ENCODE results near the gene INSR.
"Not testable (repeated sequence)": the region's sequence is repeated elsewhere in the genome, so short reads cannot be mapped to it uniquely, and the experiment has no call there.

Gene INSR

DNA sequence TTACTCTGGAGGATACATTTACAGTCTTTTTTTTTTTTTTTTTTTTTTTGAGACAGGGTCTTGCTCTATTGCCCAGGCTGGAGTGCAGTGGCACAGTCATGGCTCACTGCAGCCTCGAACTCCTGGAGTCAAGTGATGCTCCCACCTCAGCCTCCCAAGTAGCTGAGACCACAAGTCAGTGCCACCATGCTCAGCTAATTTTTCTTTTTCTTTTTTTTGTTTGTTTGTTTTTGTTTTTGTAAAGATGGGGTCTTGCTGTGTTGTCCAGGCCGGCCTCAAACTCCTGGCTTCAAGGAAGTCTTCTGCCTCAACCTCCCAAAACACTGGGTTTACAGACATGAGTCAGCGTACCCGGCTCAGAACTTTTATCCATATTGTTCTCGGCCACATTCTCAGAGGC is 64.5 kb downstream of the INSR start:
- H3K27ac Mint-ChIP-seq = no peak overlapping the region
- intact Hi-C loops (cut with micrococcal nuclease) = no loop called here
- no peaks in the 10 kb centered on the region for H3K36me3 Mint-ChIP-seq (ENCODE audit: low read depth)
- H3K27me3 Mint-ChIP-seq = no peaks in the 10 kb centered on the region
- no peaks in the 10 kb centered on the region for H3K9me3 Mint-ChIP-seq
- no peak overlapping the region for H3K4me3 Mint-ChIP-seq
- H3K4me1 Mint-ChIP-seq (ENCODE audit: low read depth) = no peaks in the 10 kb centered on the region

DNA sequence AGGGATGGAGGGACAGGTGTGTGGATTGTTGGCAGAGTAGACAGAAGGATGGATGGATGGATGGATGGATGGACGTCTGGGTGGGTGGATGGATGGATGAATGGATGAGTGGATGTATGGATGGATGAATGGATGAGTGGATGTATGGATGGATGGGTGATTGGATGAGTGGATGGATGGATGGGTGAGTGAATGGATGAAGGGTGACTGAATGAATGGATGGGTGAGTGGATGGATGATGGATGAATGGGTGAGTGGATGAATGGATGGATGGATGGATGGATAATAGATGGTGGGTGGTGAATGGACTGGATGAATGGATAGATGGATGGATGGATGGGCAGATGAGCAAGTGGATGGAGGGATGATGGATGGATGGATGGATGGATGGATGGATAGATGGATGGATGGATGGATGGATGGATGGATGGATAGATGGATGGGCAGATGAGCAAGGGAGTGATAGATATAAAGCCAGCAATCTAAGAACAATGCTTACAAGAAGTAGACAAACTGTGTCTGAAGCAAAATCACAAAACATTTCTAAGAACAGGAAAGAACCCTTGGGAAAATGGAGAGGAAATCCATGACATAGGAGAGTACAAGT is 65.2 kb downstream of the INSR start:
- intact Hi-C loops (cut with micrococcal nuclease) = no loop called here
- H3K4me1 Mint-ChIP-seq (ENCODE audit: low read depth) = no peaks in the 10 kb centered on the region
- no peaks in the 10 kb centered on the region for H3K9me3 Mint-ChIP-seq
- no peak overlapping the region for H3K27ac Mint-ChIP-seq
- H3K4me3 Mint-ChIP-seq = no peak overlapping the region
- H3K36me3 Mint-ChIP-seq (ENCODE audit: low read depth) = no peaks in the 10 kb centered on the region
- no peaks in the 10 kb centered on the region for H3K27me3 Mint-ChIP-seq

DNA sequence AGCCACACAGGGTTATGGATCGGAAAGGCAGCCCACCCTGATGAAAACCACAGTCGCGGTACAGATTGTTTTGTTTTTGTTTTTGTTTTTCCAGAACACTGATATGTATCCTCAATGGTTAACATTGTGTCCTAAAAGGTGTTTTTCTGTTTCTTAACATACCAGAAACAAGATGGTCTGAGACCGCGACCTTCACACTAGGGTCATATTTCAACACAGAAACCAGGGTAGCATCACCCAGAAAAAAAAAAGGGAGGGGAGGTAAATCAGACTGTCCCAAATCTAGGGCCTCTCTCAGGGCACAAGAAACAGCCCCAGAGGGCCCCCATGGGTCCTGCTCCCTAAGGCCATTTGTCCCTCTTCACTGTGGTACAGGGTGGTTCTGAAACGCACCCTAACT is 66.5 kb downstream of the INSR start:
- Mint-ChIP-seq H3K9me3 (no peaks in the 10 kb centered on the region), H3K36me3 (ENCODE audit: low read depth) (no peaks in the 10 kb centered on the region), H3K4me3 (no peak overlapping the region), H3K27ac (no peak overlapping the region), H3K4me1 (ENCODE audit: low read depth) (peaks cover 4% of the 10 kb centered on the region), H3K27me3 (no peaks in the 10 kb centered on the region)
- intact Hi-C loops (cut with micrococcal nuclease) = no loop called here

DNA sequence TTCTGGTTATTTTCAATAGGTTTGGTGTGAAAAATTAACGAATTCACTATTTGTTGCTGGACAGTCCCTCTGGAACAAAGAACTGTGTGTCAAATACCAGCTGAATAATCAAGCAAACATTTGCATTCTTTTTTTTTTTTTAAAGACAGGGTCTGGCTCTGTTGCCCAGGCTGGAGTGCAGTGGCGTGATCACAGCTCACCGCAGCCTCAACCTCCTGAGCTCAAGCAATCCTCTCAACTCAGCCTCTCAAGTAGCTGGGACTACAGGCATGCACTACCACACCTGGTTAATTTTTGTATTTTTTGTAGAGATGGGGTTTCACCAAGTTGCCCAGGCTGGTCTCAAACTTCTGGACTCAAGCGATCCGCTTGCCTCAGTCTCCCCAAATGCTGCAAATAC is 67.1 kb downstream of the INSR start:
- intact Hi-C loops (cut with micrococcal nuclease); H3K27ac Mint-ChIP-seq; H3K36me3 Mint-ChIP-seq (ENCODE audit: low read depth); H3K27me3 Mint-ChIP-seq; H3K4me1 Mint-ChIP-seq (ENCODE audit: low read depth); H3K9me3 Mint-ChIP-seq; H3K4me3 Mint-ChIP-seq: not testable (repeated sequence)

DNA sequence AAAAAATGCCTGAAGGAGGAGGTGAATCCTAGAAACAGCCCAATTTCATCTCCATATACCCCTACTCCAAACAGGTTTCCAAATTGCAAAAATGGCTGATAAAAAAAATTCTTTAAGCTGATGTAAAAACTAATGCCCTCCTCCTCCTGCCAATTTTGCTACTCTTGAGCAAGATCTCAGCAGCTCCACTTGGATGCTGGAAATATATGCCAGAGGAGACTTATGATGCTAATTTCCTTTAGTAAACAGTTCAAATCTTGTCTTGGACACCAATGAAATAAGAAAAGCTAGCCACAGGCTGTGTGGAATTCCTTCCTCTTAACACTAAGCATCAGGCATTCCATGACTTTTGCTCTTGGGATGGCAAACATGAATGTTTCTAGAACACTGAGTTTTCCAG is 67.5 kb downstream of the INSR start:
- Mint-ChIP-seq H3K27ac (no peak overlapping the region), H3K4me1 (ENCODE audit: low read depth) (peaks cover 9% of the 10 kb centered on the region), H3K9me3 (no peaks in the 10 kb centered on the region), H3K4me3 (no peak overlapping the region), H3K36me3 (ENCODE audit: low read depth) (no peaks in the 10 kb centered on the region), H3K27me3 (no peaks in the 10 kb centered on the region)
- intact Hi-C loops (cut with micrococcal nuclease) = no loop called here

DNA sequence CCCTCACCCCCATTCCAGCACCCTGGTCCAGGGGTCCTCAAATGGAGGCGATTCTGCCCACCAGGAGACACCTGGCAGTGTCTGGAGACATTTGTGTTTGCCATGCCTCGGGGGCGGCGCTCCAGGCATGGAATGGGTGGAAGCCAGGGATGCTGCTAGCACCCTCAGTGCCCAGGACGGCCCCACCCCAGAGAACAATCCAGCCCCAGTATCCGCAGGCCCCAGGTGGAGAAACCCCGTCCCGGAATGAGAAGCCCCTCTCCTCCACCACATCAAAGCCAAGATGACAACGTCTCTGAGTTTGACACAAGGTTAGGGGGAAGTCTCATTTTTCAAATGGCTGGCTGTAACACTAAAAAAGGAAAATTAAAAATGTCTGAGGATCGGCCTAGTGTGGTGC is 68.5 kb downstream of the INSR start:
- intact Hi-C loops (cut with micrococcal nuclease) = no loop called here
- Mint-ChIP-seq H3K4me1 (ENCODE audit: low read depth) (peaks cover 9% of the 10 kb centered on the region), H3K4me3 (no peak overlapping the region), H3K27me3 (no peaks in the 10 kb centered on the region), H3K9me3 (no peaks in the 10 kb centered on the region), H3K36me3 (ENCODE audit: low read depth) (no peaks in the 10 kb centered on the region), H3K27ac (no peak overlapping the region)

DNA sequence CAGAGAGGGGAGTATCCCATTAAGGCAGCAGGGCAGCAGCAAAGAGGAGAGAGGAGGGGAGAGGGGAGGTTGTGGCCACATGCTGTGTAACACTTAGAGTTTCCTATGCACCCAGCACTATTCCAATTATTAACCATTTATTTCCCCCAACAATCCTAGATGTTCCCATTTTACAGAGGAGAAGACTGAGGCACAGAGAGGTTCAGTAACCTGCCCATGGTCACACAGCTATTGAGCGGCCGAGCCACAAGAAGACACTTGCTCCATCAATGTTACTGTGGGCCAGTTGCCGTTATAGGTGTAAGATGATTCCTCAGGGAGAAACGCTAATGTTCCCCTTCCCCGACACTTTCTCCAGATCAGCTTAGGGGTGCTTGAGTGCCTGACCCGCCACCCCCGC is 69.2 kb downstream of the INSR start:
- H3K27me3 Mint-ChIP-seq = no peaks in the 10 kb centered on the region
- no peaks in the 10 kb centered on the region for H3K9me3 Mint-ChIP-seq
- peaks cover 9% of the 10 kb centered on the region for H3K4me1 Mint-ChIP-seq (ENCODE audit: low read depth)
- intact Hi-C loops (cut with micrococcal nuclease) = no loop called here
- no peak overlapping the region for H3K27ac Mint-ChIP-seq
- no peaks in the 10 kb centered on the region for H3K36me3 Mint-ChIP-seq (ENCODE audit: low read depth)
- no peak overlapping the region for H3K4me3 Mint-ChIP-seq

DNA sequence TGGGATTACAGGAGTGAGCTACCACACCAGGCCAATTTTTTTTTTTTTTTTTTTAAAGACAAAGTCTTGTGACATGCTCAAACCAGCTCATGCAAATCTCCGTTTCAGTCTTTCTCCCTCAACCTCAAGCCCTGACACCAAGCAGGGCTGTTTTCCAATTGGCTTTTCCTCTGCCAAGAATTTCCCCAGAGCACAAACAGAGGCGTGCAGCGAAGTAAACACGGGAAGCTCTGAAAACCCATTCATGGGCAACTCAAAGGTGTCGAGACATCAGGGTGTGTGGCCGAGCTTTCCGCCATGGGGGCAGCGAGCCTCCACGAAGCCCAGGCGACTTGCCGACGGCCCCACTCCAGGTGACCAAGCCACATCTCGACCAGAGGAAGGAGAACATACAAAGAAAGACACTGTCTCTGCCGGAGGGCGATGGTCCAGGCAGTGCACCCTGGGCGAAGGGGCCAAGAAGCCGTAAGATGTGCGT is 70.0 kb downstream of the INSR start:
- Mint-ChIP-seq H3K4me3 (no peak overlapping the region), H3K9me3 (no peaks in the 10 kb centered on the region), H3K4me1 (ENCODE audit: low read depth) (peaks cover 9% of the 10 kb centered on the region), H3K27me3 (no peaks in the 10 kb centered on the region), H3K36me3 (ENCODE audit: low read depth) (no peaks in the 10 kb centered on the region), H3K27ac (no peak overlapping the region)
- intact Hi-C loops (cut with micrococcal nuclease) = no loop called here

DNA sequence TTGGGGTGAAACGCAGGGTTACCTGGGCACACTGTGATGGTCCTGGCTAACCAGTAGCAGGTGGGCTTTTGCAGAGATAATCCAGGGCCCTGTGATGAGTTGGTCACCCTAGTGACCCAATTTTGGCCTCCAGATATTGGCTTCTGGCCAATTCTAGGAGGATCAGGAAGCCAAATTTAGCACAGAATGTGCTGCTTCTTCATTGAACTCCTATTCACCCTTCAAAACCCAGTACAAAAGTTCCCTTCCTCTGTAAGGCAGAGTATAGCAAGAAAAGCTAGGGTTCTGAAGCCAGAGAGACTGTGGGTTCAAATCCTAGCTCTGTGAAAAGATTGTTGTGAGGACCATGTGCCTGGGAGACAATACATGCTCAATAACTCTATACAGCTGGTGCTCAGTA is 70.8 kb downstream of the INSR start:
- Mint-ChIP-seq H3K4me3 (no peak overlapping the region), H3K27me3 (peaks cover 2% of the 10 kb centered on the region), H3K4me1 (ENCODE audit: low read depth) (peaks cover 9% of the 10 kb centered on the region), H3K9me3 (no peaks in the 10 kb centered on the region), H3K36me3 (ENCODE audit: low read depth) (no peaks in the 10 kb centered on the region), H3K27ac (no peak overlapping the region)
- intact Hi-C loops (cut with micrococcal nuclease) = no loop called here

DNA sequence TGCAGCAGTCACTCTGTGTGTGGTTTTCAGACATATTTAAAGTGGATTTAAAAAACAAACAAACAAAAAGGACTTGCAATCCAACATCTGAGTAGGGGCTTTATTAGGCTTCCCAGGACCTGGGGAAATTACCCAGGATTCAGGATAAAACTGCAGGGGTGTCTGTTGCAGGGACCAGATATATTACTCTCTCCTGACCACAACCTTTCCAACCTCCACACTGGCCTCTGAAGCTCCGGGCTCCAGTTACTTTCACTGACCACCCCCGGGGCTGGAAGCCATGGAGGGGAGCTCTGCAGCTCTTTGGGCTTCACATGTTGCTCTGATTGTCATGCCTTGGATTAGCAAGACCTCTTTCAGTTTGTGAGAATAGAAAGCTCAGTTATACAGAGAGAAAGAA is 75.2 kb downstream of the INSR start:
- intact Hi-C loops (cut with micrococcal nuclease) = no loop called here
- peaks cover 31% of the 10 kb centered on the region for H3K4me1 Mint-ChIP-seq (ENCODE audit: low read depth)
- peak overlapping the region; percentile 21 for H3K27ac Mint-ChIP-seq
- H3K27me3 Mint-ChIP-seq = peaks cover 2% of the 10 kb centered on the region
- no peaks in the 10 kb centered on the region for H3K36me3 Mint-ChIP-seq (ENCODE audit: low read depth)
- H3K4me3 Mint-ChIP-seq = no peak overlapping the region
- H3K9me3 Mint-ChIP-seq = no peaks in the 10 kb centered on the region

DNA sequence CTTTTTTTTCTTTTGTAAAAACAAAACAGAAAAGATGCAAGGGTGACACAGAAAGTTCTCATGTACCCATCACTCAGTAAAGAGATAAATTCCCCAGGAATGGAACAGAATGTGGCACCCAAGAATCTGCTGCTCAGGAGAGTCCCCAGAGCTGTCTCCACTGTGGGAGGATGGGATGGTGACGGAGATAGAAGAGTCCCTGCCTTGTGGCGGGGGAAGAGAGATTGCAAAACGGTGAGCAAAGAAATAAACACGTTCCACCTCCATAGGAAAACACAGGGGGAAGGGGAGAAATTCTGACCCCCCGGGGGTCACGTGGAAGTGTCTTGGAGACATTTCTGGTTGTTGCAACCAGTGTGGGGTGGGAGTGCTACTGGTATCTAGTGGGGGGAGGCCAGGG is 76.4 kb downstream of the INSR start:
- Mint-ChIP-seq H3K27ac (no peak overlapping the region), H3K4me3 (no peak overlapping the region), H3K27me3 (peaks cover 2% of the 10 kb centered on the region), H3K9me3 (no peaks in the 10 kb centered on the region), H3K36me3 (ENCODE audit: low read depth) (no peaks in the 10 kb centered on the region), H3K4me1 (ENCODE audit: low read depth) (peaks cover 41% of the 10 kb centered on the region)
- intact Hi-C loops (cut with micrococcal nuclease) = no loop called here

DNA sequence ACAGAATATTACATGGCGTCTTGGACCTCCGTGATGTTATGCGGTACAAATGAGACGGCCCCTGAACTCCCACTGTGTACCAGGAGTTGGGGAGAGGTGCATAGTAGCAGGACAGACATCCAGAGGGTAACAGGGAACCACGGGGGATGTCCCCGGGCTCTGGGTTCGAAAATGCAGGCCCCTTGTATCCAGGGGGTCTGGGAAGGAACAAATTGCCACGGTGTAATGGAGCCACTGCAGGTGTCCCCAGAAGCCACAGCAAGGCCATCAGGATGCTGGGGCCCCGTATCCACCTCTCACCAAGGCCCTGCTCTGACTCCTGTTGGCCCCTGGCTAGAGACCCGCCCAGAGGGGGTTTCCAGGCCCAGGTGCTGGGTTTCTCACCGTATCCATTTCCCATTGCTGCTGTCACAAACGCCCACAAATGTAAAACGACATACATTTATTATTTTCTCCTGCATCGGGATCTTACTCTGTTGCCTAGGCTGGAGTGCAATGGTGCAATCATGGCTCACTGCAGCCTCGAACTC is 77.8 kb downstream of the INSR start:
- H3K36me3 Mint-ChIP-seq (ENCODE audit: low read depth) = no peaks in the 10 kb centered on the region
- no peak overlapping the region for H3K27ac Mint-ChIP-seq
- intact Hi-C loops (cut with micrococcal nuclease) = no loop called here
- no peak overlapping the region for H3K4me3 Mint-ChIP-seq
- peaks cover 39% of the 10 kb centered on the region for H3K4me1 Mint-ChIP-seq (ENCODE audit: low read depth)
- H3K27me3 Mint-ChIP-seq = peaks cover 2% of the 10 kb centered on the region
- H3K9me3 Mint-ChIP-seq = no peaks in the 10 kb centered on the region

DNA sequence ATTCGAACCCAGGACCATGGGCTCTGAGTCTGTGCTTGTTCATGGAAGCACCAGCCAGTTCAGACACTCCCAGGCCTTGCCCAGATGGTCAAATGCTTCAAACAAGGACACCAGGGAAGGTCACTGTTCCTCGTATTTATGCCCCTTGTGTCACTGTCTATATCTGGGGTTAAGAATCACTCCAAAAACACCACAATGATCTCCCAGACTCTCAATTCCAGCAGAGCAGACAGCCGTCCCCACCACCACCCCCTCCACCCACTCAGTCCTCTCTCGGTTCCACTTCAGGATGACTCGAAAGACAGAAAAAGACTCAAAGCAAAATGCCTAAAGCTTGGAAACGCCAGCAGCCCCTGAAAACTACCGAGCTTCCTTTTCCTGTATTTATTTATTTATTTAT is 79.0 kb downstream of the INSR start:
- peaks cover 2% of the 10 kb centered on the region for H3K27me3 Mint-ChIP-seq
- H3K36me3 Mint-ChIP-seq (ENCODE audit: low read depth) = no peaks in the 10 kb centered on the region
- intact Hi-C loops (cut with micrococcal nuclease) = no loop called here
- H3K27ac Mint-ChIP-seq = peak overlapping the region; percentile 64
- no peak overlapping the region for H3K4me3 Mint-ChIP-seq
- no peaks in the 10 kb centered on the region for H3K9me3 Mint-ChIP-seq
- peaks cover 41% of the 10 kb centered on the region for H3K4me1 Mint-ChIP-seq (ENCODE audit: low read depth)

DNA sequence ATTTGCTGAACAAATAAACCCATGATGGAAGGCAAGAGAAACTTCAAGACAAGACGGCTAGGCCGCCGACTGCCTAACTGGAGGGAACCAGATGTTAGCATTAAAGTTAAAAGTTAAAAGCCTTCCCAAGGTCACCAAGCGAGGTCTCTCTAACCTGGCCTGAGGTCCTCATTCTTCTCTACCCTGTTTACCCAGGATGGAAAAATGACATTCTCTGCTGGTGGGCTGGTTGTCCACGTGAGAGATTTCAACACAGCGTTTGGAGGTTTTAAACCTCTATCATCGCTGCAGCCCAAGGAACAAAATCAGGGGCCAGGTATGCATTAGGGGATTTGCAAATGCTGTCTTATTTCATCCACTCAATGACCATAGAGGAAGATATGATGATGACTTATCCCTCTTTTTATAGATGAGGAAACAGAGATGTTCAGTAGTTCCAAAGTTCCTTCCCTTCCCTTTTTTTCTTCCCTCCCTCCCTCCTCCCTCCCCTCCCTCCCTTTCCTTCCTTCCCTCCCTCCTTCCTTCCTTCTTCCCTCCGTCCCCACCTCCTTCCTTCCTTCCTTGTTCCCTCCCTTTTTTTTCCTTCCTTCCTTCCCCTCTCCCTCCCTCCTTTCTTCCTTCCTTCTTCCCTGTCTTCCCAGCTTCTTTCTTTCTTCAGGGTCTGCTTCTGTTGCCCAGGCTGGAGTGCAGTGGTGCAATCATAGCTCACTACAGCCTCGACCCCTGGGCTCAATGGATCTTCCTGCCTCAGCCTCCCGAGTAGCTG is 79.7 kb downstream of the INSR start:
- Mint-ChIP-seq H3K9me3 (no peaks in the 10 kb centered on the region), H3K4me1 (ENCODE audit: low read depth) (peaks cover 41% of the 10 kb centered on the region), H3K4me3 (no peak overlapping the region), H3K27me3 (peaks cover 2% of the 10 kb centered on the region), H3K27ac (peak overlapping the region; percentile 64), H3K36me3 (ENCODE audit: low read depth) (no peaks in the 10 kb centered on the region)
- intact Hi-C loops (cut with micrococcal nuclease) = no loop called here
